GM12872 (cell line): ENCODE measurements around the gene DNAI2.

Source experiments
- TF ChIP-seq, protein P1 (sequence below): IDR thresholded peaks from 3 replicates; pipeline ENCODE4 v1.5.1; 2011; ENCODE audit warnings: low read depth, mild to moderate bottlenecking, low read length, moderate library complexity; ENCODE audit not compliant: insufficient read depth

The DNAI2 gene

DNA sequence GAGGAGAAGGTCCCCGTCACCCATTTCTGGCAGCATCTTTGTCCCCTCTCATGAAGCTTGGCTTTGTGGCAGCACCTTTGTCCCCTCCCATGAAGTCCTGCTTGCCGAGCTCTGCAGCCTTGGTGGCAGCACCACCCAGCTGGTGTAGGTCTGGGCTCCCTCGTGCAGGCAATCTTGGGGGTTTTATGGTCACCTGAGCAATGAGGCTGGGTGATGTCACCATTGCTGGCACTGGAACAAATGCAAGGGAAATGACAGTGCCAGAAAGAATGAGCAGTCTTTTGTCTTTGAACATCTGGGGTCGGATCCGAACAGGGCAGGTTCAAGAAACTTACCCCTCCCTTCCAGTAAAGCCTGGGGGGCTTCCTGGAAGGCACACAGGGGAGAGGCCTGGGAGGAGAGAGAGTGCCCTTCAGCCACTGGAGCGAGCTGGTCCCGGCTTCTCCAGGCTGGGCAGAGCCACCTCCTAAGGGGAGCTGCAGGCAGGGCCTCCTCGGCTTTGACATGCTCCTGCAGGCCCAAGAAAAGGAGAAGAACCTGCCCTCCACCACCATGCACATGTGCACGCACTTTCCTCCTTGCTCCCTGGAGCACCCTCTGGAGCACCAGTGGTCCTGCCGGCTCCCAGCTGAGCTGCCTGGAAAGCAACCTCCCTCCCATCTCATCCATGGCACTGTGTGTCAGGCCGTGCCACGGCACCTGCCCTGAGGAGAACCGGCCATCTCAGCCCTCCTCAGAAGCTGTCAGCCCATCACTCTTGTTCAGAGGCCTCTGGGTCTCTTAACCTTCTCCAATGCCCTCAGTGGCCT lies 71.6 kb downstream of the DNAI2 start:
- TF ChIP-seq, protein P1, sequence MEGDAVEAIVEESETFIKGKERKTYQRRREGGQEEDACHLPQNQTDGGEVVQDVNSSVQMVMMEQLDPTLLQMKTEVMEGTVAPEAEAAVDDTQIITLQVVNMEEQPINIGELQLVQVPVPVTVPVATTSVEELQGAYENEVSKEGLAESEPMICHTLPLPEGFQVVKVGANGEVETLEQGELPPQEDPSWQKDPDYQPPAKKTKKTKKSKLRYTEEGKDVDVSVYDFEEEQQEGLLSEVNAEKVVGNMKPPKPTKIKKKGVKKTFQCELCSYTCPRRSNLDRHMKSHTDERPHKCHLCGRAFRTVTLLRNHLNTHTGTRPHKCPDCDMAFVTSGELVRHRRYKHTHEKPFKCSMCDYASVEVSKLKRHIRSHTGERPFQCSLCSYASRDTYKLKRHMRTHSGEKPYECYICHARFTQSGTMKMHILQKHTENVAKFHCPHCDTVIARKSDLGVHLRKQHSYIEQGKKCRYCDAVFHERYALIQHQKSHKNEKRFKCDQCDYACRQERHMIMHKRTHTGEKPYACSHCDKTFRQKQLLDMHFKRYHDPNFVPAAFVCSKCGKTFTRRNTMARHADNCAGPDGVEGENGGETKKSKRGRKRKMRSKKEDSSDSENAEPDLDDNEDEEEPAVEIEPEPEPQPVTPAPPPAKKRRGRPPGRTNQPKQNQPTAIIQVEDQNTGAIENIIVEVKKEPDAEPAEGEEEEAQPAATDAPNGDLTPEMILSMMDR: no peak

DNA sequence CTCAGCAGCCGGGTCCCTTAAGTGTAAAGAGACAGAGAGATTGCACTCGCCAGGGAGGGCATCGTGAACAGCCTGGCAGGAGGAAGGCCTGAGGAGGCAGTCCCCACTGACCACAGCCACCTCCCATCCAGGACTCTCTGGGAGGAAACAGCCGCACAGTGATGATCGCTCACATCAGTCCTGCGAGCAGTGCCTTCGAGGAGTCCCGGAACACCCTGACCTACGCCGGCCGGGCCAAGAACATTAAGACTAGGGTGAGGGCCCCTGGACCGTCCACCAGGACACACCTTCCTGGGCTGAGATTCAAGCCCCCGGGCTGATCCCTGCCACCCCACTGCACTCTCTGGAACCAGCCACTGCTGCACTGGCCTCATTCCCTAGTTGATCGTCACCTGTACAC lies 73.6 kb downstream of the DNAI2 start:
- TF ChIP-seq, protein P1: no peak

DNA sequence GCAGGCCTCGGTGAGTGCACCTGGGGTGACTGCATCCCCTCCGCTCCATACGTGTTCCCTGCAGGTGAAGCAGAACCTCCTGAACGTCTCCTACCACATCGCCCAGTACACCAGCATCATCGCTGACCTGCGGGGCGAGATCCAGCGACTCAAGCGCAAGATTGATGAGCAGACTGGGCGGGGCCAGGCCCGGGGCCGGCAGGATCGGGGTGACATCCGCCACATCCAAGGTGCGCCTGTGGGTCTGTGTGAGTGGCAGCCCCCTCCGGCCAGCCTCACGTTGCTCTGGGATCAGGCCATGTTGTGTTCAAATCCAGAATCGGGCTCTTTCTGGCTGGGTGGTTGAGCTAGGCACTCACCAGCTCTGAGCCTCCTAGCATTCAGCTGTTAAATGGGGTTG lies 75.1 kb downstream of the DNAI2 start:
- TF ChIP-seq, protein P1: no peak

GRCh38 chr17:74350486-74350885 lies 76.5 kb downstream of the DNAI2 start:
- TF ChIP-seq, protein P1: no peak

GRCh38 chr17:74351552-74352210 lies 77.6 kb downstream of the DNAI2 start:
- TF ChIP-seq, protein P1: no peak

- TF ChIP-seq, protein P1: no peak
Measured at GRCh38 chr17:74353446-74354060, 79.5 kb downstream of the DNAI2 start.

GRCh38 chr17:74354123-74354522 lies 80.1 kb downstream of the DNAI2 start:
- TF ChIP-seq, protein P1: peak; percentile 98
